Liver (tissue), 2 donors: Measurements from ENCODE around the gene SUGP2.

Experiments used
- REST ChIP-seq: IDR thresholded peaks from 2 replicates; pipeline ENCODE4 v1.6.1; 2016; ENCODE audit warnings: antibody characterized with exemption, mild to moderate bottlenecking
- YY1 ChIP-seq: IDR thresholded peaks from 2 replicates; pipeline ENCODE4 v1.6.1; 2016; ENCODE audit warnings: antibody characterized with exemption, mild to moderate bottlenecking
- TF ChIP-seq, protein P1 (sequence below): fragments of 150-350 bp; IDR thresholded peaks from 2 replicates; pipeline ENCODE4 v1.5.1; 2017; ENCODE audit warnings: improper control_type of control experiment, low read depth, low read length; ENCODE audit not compliant: missing input control
- donor health status: healthy.

DNA sequence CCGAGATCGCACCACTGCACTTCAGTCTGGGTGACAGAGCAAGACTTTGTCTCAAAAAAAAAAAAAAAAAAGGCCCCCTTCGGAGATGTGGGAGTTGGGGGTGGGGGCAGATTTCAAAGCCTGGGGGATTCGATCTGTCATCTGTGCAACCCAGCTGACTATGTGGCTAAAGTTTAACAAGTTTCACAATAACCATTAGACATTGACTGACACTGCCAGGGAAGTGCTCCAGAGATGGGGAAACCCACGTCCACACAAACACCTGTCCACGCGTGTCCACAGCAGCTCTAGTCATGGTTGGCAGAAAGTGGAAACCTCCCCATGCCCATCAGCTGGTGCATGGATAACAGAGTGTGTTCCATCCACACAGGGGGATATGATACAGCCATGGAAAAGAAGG lies 54.7 kb downstream of the SUGP2 start:
- TF ChIP-seq YY1: no peak
- TF ChIP-seq, protein P1, sequence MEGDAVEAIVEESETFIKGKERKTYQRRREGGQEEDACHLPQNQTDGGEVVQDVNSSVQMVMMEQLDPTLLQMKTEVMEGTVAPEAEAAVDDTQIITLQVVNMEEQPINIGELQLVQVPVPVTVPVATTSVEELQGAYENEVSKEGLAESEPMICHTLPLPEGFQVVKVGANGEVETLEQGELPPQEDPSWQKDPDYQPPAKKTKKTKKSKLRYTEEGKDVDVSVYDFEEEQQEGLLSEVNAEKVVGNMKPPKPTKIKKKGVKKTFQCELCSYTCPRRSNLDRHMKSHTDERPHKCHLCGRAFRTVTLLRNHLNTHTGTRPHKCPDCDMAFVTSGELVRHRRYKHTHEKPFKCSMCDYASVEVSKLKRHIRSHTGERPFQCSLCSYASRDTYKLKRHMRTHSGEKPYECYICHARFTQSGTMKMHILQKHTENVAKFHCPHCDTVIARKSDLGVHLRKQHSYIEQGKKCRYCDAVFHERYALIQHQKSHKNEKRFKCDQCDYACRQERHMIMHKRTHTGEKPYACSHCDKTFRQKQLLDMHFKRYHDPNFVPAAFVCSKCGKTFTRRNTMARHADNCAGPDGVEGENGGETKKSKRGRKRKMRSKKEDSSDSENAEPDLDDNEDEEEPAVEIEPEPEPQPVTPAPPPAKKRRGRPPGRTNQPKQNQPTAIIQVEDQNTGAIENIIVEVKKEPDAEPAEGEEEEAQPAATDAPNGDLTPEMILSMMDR: no peak
- no peak for TF ChIP-seq REST
